ENCODE measurements around the gene FCN1. TPM values are rescaled to one million over a fixed set of nuclear protein-coding genes. Genes with fewer than 3 reads are reported as not detected.

FCN1 gene
- total and polyA plus RNA-seq, 2 of the 8 experiments (the other 6 are each of a cell fraction or from before 2014, with no cell fraction given) = not detected

DNA sequence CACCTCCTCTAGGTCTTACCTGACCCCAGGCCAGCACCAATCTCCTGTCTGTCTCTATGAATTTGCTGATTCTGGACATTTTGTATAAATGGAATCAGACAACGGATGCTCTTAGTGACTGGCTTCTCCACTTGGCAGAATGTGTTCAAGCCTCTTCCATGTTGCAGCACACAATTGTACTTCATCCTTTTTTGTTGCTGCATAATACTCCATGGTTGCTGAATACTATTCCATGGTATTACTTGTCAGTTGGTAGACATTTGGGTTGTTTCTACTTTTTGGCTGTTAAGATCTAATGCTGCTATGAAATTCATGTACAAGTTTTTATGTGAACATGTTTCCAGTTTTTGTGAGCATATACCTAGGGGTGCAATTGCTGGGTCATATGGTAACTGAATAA, 34.3 kb upstream of the FCN1 start:
- Histone ChIP-seq H2AK5ac (ENCODE audit: low read depth, low read length) (no peak overlapping the region), H3K27me3 (replicated peaks in 1 of 4; ENCODE audit: control insufficient read depth in 3 of 4, extremely low read depth in 1 of 4, insufficient read depth in 3 of 4, low read length in 3 of 4) (no peaks in the 10 kb centered on the region), H4K91ac (replicated peaks; ENCODE audit: insufficient read length, low read length) (no peak overlapping the region), H2BK15ac (ENCODE audit: low read length) (no peak overlapping the region), H3K23ac (ENCODE audit: insufficient read length) (no peak overlapping the region), H3K23me2 (ENCODE audit: low read depth, low read length) (peaks cover 6% of the 10 kb centered on the region; the same call in 1 of the 2 replicates), H3K4me3 (ENCODE audit: extremely low read depth in 1 of 4, insufficient read depth in 2 of 4, low read depth in 3 of 4, low read length in 4 of 4) (no peak overlapping the region), H3K79me1 (ENCODE audit: low read depth, low read length) (no peaks in the 10 kb centered on the region), H3K9ac (replicated peaks in 1 of 4; ENCODE audit: extremely low read depth in 1 of 4, low read depth in 3 of 4, low read length in 3 of 4) (no peak overlapping the region), H3K4me1 (replicated peaks in 1 of 4; ENCODE audit: control insufficient read depth in 3 of 4, insufficient read depth in 4 of 4, low read length in 3 of 4) (no peaks in the 10 kb centered on the region), H2BK120ac (replicated peaks; ENCODE audit: low read depth, low read length) (no peak overlapping the region), H3K9me3 (ENCODE audit: insufficient read depth in 2 of 2, low read depth in 1 of 2, low read length in 1 of 2) (no peaks in the 10 kb centered on the region; a peak in 1 of 4 replicates), H4K8ac (ENCODE audit: extremely low read depth, insufficient read depth, low read length) (no peak overlapping the region), H3K56ac (replicated peaks; ENCODE audit: insufficient read length, low read depth, low read length) (no peak overlapping the region), H2AFZ (ENCODE audit: low read length) (no peak overlapping the region), H3K4me2 (ENCODE audit: insufficient read depth in 1 of 2, low read depth in 2 of 2, low read length in 2 of 2) (no peak overlapping the region), H3K79me2 (ENCODE audit: control insufficient read depth in 1 of 2, insufficient read depth in 2 of 2, low read length in 2 of 2) (no peaks in the 10 kb centered on the region), H4K5ac (ENCODE audit: insufficient read length, low read depth, low read length) (no peak overlapping the region), H2BK12ac (ENCODE audit: low read depth, low read length) (no peak overlapping the region), H3K4ac (replicated peaks; ENCODE audit: insufficient read length, low read depth, low read length) (no peak overlapping the region), H4K20me1 (replicated peaks in 1 of 2; ENCODE audit: control insufficient read depth in 1 of 2, insufficient read depth in 2 of 2, low read length in 2 of 2) (peaks cover 0 to 2% of the 10 kb centered on the region in 2 experiments), H2BK20ac (ENCODE audit: low read length) (no peak overlapping the region), H2BK5ac (ENCODE audit: low read depth, low read length) (no peak overlapping the region), H3K27ac (ENCODE audit: low read depth, low read length) (no peak overlapping the region), H3K36me3 (ENCODE audit: control insufficient read depth in 2 of 4, insufficient read depth in 4 of 4, low read length in 3 of 4) (no peaks in the 10 kb centered on the region), H3K14ac (ENCODE audit: insufficient read length) (no peak overlapping the region), H3K18ac (ENCODE audit: extremely low read depth, low read length) (no peak overlapping the region)
- DNase-seq (ENCODE audit: low read depth in 1 of 2, low spot score in 2 of 2) (no peak), FAIRE-seq (no peak)
- WGBS, 2 experiments (ENCODE audit: extremely low coverage in 1 of 2, insufficient coverage in 1 of 2, insufficient read length in 1 of 2, insufficient replicate concordance in 2 of 2, low coverage in 1 of 2, low lambda C conversion rate in 2 of 2, missing lambda C conversion rate in 1 of 2) = 94% methylated on average over 1 of the region's 1 CpG; no CpG with 5 or more reads in 1 of the 2 experiments
- ChIA-PET POLR2A (ENCODE audit: partially characterized antibody) (no interaction called here), CTCF (ENCODE audit: partially characterized antibody) (interaction anchor here (1.2 kb wide), 1 partner anchor 31 kb away, joined by 3 read pairs; no protein-coding TSS in a partner anchor)
- TF ChIP-seq NANOG (IDR thresholded peaks at IDR 0.05; ENCODE audit: insufficient read depth, low read depth, low read length, poor library complexity, severe bottlenecking) (no peak), TAF1 (IDR thresholded peaks at IDR 0.05; ENCODE audit: low read depth, low read length) (no peak), FOSL1 (IDR thresholded peaks at IDR 0.05; ENCODE audit: insufficient read depth, low read depth, low read length) (no peak), JUN (IDR thresholded peaks at IDR 0.05; ENCODE audit: low read depth, low read length) (no peak), RNF2 (IDR thresholded peaks at IDR 0.05; ENCODE audit: borderline replicate concordance, low read depth, low read length, missing control alignments, poor library complexity, severe bottlenecking) (no peak), SP1 (IDR thresholded peaks at IDR 0.05; ENCODE audit: low read depth, low read length) (no peak), JUND (IDR thresholded peaks at IDR 0.05; ENCODE audit: low read length) (no peak)
- TF ChIP-seq, protein P1, sequence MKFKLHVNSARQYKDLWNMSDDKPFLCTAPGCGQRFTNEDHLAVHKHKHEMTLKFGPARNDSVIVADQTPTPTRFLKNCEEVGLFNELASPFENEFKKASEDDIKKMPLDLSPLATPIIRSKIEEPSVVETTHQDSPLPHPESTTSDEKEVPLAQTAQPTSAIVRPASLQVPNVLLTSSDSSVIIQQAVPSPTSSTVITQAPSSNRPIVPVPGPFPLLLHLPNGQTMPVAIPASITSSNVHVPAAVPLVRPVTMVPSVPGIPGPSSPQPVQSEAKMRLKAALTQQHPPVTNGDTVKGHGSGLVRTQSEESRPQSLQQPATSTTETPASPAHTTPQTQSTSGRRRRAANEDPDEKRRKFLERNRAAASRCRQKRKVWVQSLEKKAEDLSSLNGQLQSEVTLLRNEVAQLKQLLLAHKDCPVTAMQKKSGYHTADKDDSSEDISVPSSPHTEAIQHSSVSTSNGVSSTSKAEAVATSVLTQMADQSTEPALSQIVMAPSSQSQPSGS (IDR thresholded peaks at IDR 0.05; ENCODE audit: low read length) = no peak
- TF ChIP-seq, protein P2, sequence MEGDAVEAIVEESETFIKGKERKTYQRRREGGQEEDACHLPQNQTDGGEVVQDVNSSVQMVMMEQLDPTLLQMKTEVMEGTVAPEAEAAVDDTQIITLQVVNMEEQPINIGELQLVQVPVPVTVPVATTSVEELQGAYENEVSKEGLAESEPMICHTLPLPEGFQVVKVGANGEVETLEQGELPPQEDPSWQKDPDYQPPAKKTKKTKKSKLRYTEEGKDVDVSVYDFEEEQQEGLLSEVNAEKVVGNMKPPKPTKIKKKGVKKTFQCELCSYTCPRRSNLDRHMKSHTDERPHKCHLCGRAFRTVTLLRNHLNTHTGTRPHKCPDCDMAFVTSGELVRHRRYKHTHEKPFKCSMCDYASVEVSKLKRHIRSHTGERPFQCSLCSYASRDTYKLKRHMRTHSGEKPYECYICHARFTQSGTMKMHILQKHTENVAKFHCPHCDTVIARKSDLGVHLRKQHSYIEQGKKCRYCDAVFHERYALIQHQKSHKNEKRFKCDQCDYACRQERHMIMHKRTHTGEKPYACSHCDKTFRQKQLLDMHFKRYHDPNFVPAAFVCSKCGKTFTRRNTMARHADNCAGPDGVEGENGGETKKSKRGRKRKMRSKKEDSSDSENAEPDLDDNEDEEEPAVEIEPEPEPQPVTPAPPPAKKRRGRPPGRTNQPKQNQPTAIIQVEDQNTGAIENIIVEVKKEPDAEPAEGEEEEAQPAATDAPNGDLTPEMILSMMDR (IDR thresholded peaks at IDR 0.05; ENCODE audit: control extremely low read depth in 1 of 3, insufficient read depth in 1 of 3, low read depth in 1 of 3, low read length in 3 of 3) = no peak

Data from H1 (cell line).